H1 (cell line): ENCODE measurements around the gene ITSN1. TPM values are rescaled to one million over a fixed set of nuclear protein-coding genes. Genes with fewer than 3 reads are reported as not detected.

Experiments
- CTCF ChIA-PET: fragments of 300-600 bp; sonication (Branson Sonifier 250); formaldehyde crosslinking; loops from one replicate; lab custom pipeline; 2021; ENCODE audit not compliant: partially characterized antibody; lab: Charles Lee
- POLR2A ChIA-PET: fragments of 300-600 bp; sonication (Branson Sonifier 250); formaldehyde crosslinking; loops from one replicate; lab custom pipeline; 2021; ENCODE audit warnings: inconsistent platforms; ENCODE audit not compliant: partially characterized antibody; lab: Charles Lee
- DNase-seq, 2 experiments: peaks; one replicate each; pipeline versions ENCODE4 v3.0.0 to v3.0.0-alpha.2; 2010 to 2022; ENCODE audit warnings: low spot score in 2 of 2, low read depth in 1 of 2, mixed read lengths in 1 of 2
- FAIRE-seq: peaks from 2 replicates; lab custom pipeline; 2011; peaks lifted over from hg19 to GRCh38; lab: Jason Lieb, UNC
- H2AFZ ChIP-seq: 2 replicates; pipeline ENCODE4 v1.8.1; 2012; ENCODE audit warnings: low read length, inconsistent platforms
- H2AK5ac ChIP-seq: 2 replicates; pipeline ENCODE4 v1.6.1; 2013; ENCODE audit warnings: low read depth, low read length
- H2BK120ac ChIP-seq: replicated peaks from 2 replicates; pipeline ENCODE3; 2013; ENCODE audit warnings: low read depth, low read length, inconsistent platforms
- H2BK12ac ChIP-seq: 2 replicates; pipeline ENCODE4 v1.6.1; 2013; ENCODE audit warnings: low read depth, low read length
- H2BK15ac ChIP-seq: 2 replicates; pipeline ENCODE4 v1.6.1; 2013; ENCODE audit warnings: low read length
- H2BK20ac ChIP-seq: 2 replicates; pipeline ENCODE4 v1.6.1; 2013; ENCODE audit warnings: low read length
- H2BK5ac ChIP-seq: 2 replicates; pipeline ENCODE4 v1.6.1; 2013; ENCODE audit warnings: low read depth, low read length
- H3K14ac ChIP-seq: 2 replicates; pipeline ENCODE4 v1.6.1; 2013; ENCODE audit warnings: inconsistent platforms; ENCODE audit not compliant: insufficient read length
- H3K18ac ChIP-seq: 2 replicates; pipeline ENCODE4 v1.6.1; 2013; ENCODE audit warnings: low read length; ENCODE audit errors: extremely low read depth
- H3K23ac ChIP-seq: 2 replicates; pipeline ENCODE4 v1.6.1; 2013; ENCODE audit warnings: inconsistent platforms; ENCODE audit not compliant: insufficient read length
- H3K23me2 ChIP-seq: 2 replicates; pipeline ENCODE4 v1.6.1; 2013; ENCODE audit warnings: low read depth, low read length
- H3K27ac ChIP-seq: 2 replicates; pipeline ENCODE4 v1.6.1; 2011; ENCODE audit warnings: low read depth, low read length, inconsistent platforms
- H3K27me3 ChIP-seq, 4 experiments: replicated peaks in 1 of 4; 1 replicate in 1 of 4; 2 replicates in 3 of 4; pipeline versions ENCODE4 v1.6.1 to v1.8.1; 2011 to 2013; ENCODE audit warnings: low read length in 3 of 4, mild to moderate bottlenecking in 3 of 4, inconsistent platforms in 2 of 4, mixed read lengths in 2 of 4, moderate library complexity in 1 of 4; ENCODE audit not compliant: control insufficient read depth in 3 of 4, insufficient read depth in 3 of 4; ENCODE audit errors: extremely low read depth in 1 of 4
- H3K36me3 ChIP-seq, 4 experiments: 2 replicates each; pipeline versions ENCODE4 v1.6.1 to v1.8.1; 2011 to 2013; ENCODE audit warnings: mild to moderate bottlenecking in 4 of 4, low read length in 3 of 4, moderate library complexity in 2 of 4, control low read depth in 1 of 4, inconsistent platforms in 1 of 4; ENCODE audit not compliant: insufficient read depth in 4 of 4, control insufficient read depth in 2 of 4
- H3K4ac ChIP-seq: replicated peaks from 2 replicates; pipeline ENCODE3; 2013; ENCODE audit warnings: low read length, low read depth, mixed read lengths, inconsistent platforms; ENCODE audit not compliant: insufficient read length
- H3K4me1 ChIP-seq, 4 experiments: replicated peaks in 1 of 4; 1 replicate in 1 of 4; 2 replicates in 3 of 4; pipeline versions ENCODE4 v1.6.1 to v1.8.1; 2011 to 2013; ENCODE audit warnings: low read length in 3 of 4, inconsistent platforms in 2 of 4, mixed read lengths in 1 of 4; ENCODE audit not compliant: insufficient read depth in 4 of 4, control insufficient read depth in 3 of 4
- H3K4me2 ChIP-seq, 2 experiments: 2 replicates each; pipeline versions ENCODE4 v1.6.1 to v1.8.1; 2011 to 2013; ENCODE audit warnings: low read depth in 2 of 2, low read length in 2 of 2, control low read depth in 1 of 2, inconsistent platforms in 1 of 2, mild to moderate bottlenecking in 1 of 2; ENCODE audit not compliant: insufficient read depth in 1 of 2
- H3K4me3 ChIP-seq, 4 experiments: fragments of 200-600, 300-600 bp in 1 of 4; sonication (generic), shearing (Covaris generic), sonication (Bioruptor Twin) in 1 of 4; 2 replicates each; pipeline versions ENCODE4 v1.5.1 to v1.8.1; 2011 to 2016; ENCODE audit warnings: low read length in 4 of 4, low read depth in 3 of 4, control low read depth in 2 of 4, inconsistent platforms in 2 of 4, mild to moderate bottlenecking in 2 of 4, mixed read lengths in 1 of 4, moderate library complexity in 1 of 4; ENCODE audit not compliant: insufficient read depth in 2 of 4; ENCODE audit errors: extremely low read depth in 1 of 4
- H3K56ac ChIP-seq: replicated peaks from 2 replicates; pipeline ENCODE3; 2013; ENCODE audit warnings: low read depth, mild to moderate bottlenecking, mixed read lengths, low read length, inconsistent platforms; ENCODE audit not compliant: insufficient read length
- H3K79me1 ChIP-seq: 2 replicates; pipeline ENCODE4 v1.6.1; 2013; ENCODE audit warnings: low read depth, low read length, control low read depth
- H3K79me2 ChIP-seq, 2 experiments: 2 replicates each; pipeline versions ENCODE4 v1.6.1 to v1.8.1; 2012 to 2013; ENCODE audit warnings: low read length in 2 of 2, mild to moderate bottlenecking in 2 of 2, inconsistent platforms in 1 of 2; ENCODE audit not compliant: insufficient read depth in 2 of 2, control insufficient read depth in 1 of 2
- H3K9ac ChIP-seq, 4 experiments: replicated peaks in 1 of 4; 1 replicate in 1 of 4; 2 replicates in 3 of 4; pipeline versions ENCODE4 v1.6.1 to v1.8.1; 2011 to 2013; ENCODE audit warnings: low read depth in 3 of 4, low read length in 3 of 4, control low read depth in 2 of 4, mild to moderate bottlenecking in 2 of 4, moderate library complexity in 2 of 4, inconsistent platforms in 1 of 4; ENCODE audit errors: extremely low read depth in 1 of 4
- H3K9me3 ChIP-seq, 2 experiments: 2 replicates each; pipeline versions ENCODE4 v1.6.1 to v1.8.1; 2012 to 2013; ENCODE audit warnings: mild to moderate bottlenecking in 2 of 2, moderate library complexity in 2 of 2, control low read depth in 1 of 2, inconsistent platforms in 1 of 2, low read depth in 1 of 2, low read length in 1 of 2, mixed read lengths in 1 of 2; ENCODE audit not compliant: insufficient read depth in 2 of 2
- H4K20me1 ChIP-seq, 2 experiments: replicated peaks in 1 of 2; 2 replicates each; pipeline versions ENCODE3 to v1.8.1; 2011 to 2013; ENCODE audit warnings: inconsistent platforms in 2 of 2, low read length in 2 of 2, mild to moderate bottlenecking in 1 of 2; ENCODE audit not compliant: insufficient read depth in 2 of 2, control insufficient read depth in 1 of 2
- H4K5ac ChIP-seq: 2 replicates; pipeline ENCODE4 v1.6.1; 2013; ENCODE audit warnings: low read length, low read depth, mixed read lengths, inconsistent platforms; ENCODE audit not compliant: insufficient read length
- H4K8ac ChIP-seq: 2 replicates; pipeline ENCODE4 v1.8.0; 2013; ENCODE audit warnings: mild to moderate bottlenecking, moderate library complexity, low read length, inconsistent platforms; ENCODE audit not compliant: insufficient read depth; ENCODE audit errors: extremely low read depth
- H4K91ac ChIP-seq: replicated peaks from 2 replicates; pipeline ENCODE3; 2013; ENCODE audit warnings: low read length, mixed read lengths, inconsistent platforms; ENCODE audit not compliant: insufficient read length
- CREB1 ChIP-seq: IDR thresholded peaks from 2 replicates; pipeline ENCODE4 v1.6.1; 2012; ENCODE audit warnings: inconsistent platforms
- CTCF ChIP-seq, 3 experiments: IDR thresholded peaks; 1 replicate in 2 of 3; 2 replicates in 1 of 3; pipeline versions ENCODE4 v1.5.1 to v1.6.1; 2011; ENCODE audit warnings: low read length in 3 of 3, mild to moderate bottlenecking in 3 of 3, inconsistent platforms in 2 of 3, low read depth in 1 of 3, moderate library complexity in 1 of 3; ENCODE audit not compliant: insufficient read depth in 1 of 3; ENCODE audit errors: control extremely low read depth in 1 of 3
- NANOG ChIP-seq: IDR thresholded peaks from 2 replicates; pipeline ENCODE4 v1.6.1; 2011; ENCODE audit warnings: low read length, low read depth, mild to moderate bottlenecking, inconsistent platforms; ENCODE audit not compliant: insufficient read depth, poor library complexity, severe bottlenecking
- RNF2 ChIP-seq: fragments of 200-900, 300-1000 bp; sonication (generic); IDR thresholded peaks from 2 replicates; pipeline ENCODE4 v1.7.1; 2016; ENCODE audit warnings: borderline replicate concordance, low read depth, mild to moderate bottlenecking, antibody characterized with exemption, low read length; ENCODE audit not compliant: poor library complexity, severe bottlenecking; ENCODE audit errors: missing control alignments
- SAP30 ChIP-seq: fragments of 300-600 bp; sonication (generic); IDR thresholded peaks from 2 replicates; pipeline ENCODE4 v1.7.1; 2012; ENCODE audit warnings: low read length, moderate library complexity, mild to moderate bottlenecking, inconsistent platforms; ENCODE audit not compliant: insufficient read depth, insufficient replicate concordance
- SP1 ChIP-seq: IDR thresholded peaks from 2 replicates; pipeline ENCODE4 v1.6.1; 2011; ENCODE audit warnings: low read depth, low read length
- WGBS, 2 experiments: shearing (Covaris generic) in 1 of 2; methylation state at CpG; one replicate each; pipeline versions ENCODE4 v1.1.6 to v1.1.7; 2013 to 2015; ENCODE audit warnings: low lambda C conversion rate in 2 of 2, mixed read lengths in 2 of 2, inconsistent platforms in 1 of 2, low coverage in 1 of 2, missing lambda C conversion rate in 1 of 2; ENCODE audit not compliant: insufficient replicate concordance in 2 of 2, insufficient coverage in 1 of 2, insufficient read length in 1 of 2; ENCODE audit errors: extremely low coverage in 1 of 2, missing lambda C conversion rate in 1 of 2; 5-methylcytosine and 5-hydroxymethylcytosine counted together
- polyA plus RNA-seq, 7 experiments: library from polyadenylated mRNA; depleted of rRNA in 3 of 7; stranded (reverse) in 5 of 7; unstranded in 2 of 7; fragments of >200 nt in 5 of 7; fragments of 200-250 nt in 2 of 7; gene quantifications; 1 replicate in 5 of 7; 2 replicates in 1 of 7; 4 replicates in 1 of 7; pipeline versions ENCODE4 v1.2.1 to v1.2.3, GENCODE V29; 2011 to 2013; ENCODE audit warnings: missing spikeins in 2 of 7, mixed read lengths in 2 of 7
- total RNA-seq: library from RNA; stranded (reverse); fragmentation: NEBNext Ultra II Directional; extraction: Animal tissue kit (Norgen Biotek cat#: 25700); gene quantifications from 2 replicates; pipeline ENCODE4 v1.2.1, GENCODE V29; 2021

The ITSN1 gene
- total and polyA plus RNA-seq, 2 of the 8 experiments (the other 6 are each of a cell fraction or from before 2014, with no cell fraction given): 60.8 to 78.1 TPM

GRCh38 chr21:33892853-33893252 lies 250.6 kb downstream of the ITSN1 start:
- Histone ChIP-seq H2BK12ac (no peak overlapping the region), H3K18ac (no peak overlapping the region; the same call in 1 of the 2 replicates), H3K27me3 (no peaks in the 10 kb centered on the region), H4K91ac (no peak overlapping the region), H3K79me2 (no peaks in the 10 kb centered on the region), H3K14ac (no peak overlapping the region), H2BK120ac (no peak overlapping the region), H3K4ac (no peak overlapping the region), H3K56ac (no peak overlapping the region), H3K4me2 (no peak overlapping the region), H2AFZ (0 out of 2 replicates have a peak overlapping the region, but pooled peaks have one; percentile 30), H3K4me1 (peaks cover 3 to 11% (median 6%) of the 10 kb centered on the region in 4 experiments; a peak in 6 of 7 replicates), H2AK5ac (no peak overlapping the region), H3K23ac (no peak overlapping the region), H2BK20ac (no peak overlapping the region), H3K9ac (no peak overlapping the region), H3K79me1 (no peaks in the 10 kb centered on the region), H2BK5ac (no peak overlapping the region), H4K8ac (peak overlapping the region; percentile 54), H2BK15ac (no peak overlapping the region), H3K4me3 (no peak overlapping the region), H4K20me1 (peaks cover 0 to 5% of the 10 kb centered on the region in 2 experiments), H3K36me3 (no peaks in the 10 kb centered on the region), H3K23me2 (peaks cover 3% of the 10 kb centered on the region), H4K5ac (peak overlapping the region; percentile 30), H3K9me3 (no peaks in the 10 kb centered on the region), H3K27ac (no peak overlapping the region)
- ChIA-PET CTCF (interaction anchor here (0.6 to 2.6 kb wide), 28 partner anchors 9 to 455 kb away, joined by 3 to 30 read pairs (median 4); partner anchors contain the start of gene ATP5PO), POLR2A (interaction anchor here (0.6 to 1.3 kb wide), 3 partner anchors 9 to 11 kb away, joined by 3 to 5 read pairs (median 4); no protein-coding TSS in a partner anchor)
- FAIRE-seq (peak; percentile 58), DNase-seq (peak; percentile 64 to 66)
- 59% methylated on average over 8 of the region's 8 CpGs; no CpG with 5 or more reads in 1 of the 2 experiments for WGBS, 2 experiments
- TF ChIP-seq CTCF (IDR thresholded peaks at IDR 0.05; ENCODE audit: control extremely low read depth in 1 of 3, insufficient read depth in 1 of 3, low read depth in 1 of 3, low read length in 3 of 3) (peak; percentile 55 to 75 (median 71)), SAP30 (no peak), CREB1 (no peak), RNF2 (no peak), NANOG (no peak), SP1 (no peak)
